ENCODE measurements around the gene CLDN4. TPM values are rescaled to one million over a fixed set of nuclear protein-coding genes. Genes with fewer than 3 reads are reported as not detected.
A peak's percentile ranks its signal among the peaks of the same experiment; 100 is the strongest.
"Not testable (repeated sequence)": the region's sequence is repeated elsewhere in the genome, so short reads cannot be mapped to it uniquely, and the experiment has no call there.

The CLDN4 gene
- total RNA-seq, 2 donors from 2014 or later, result 0.26 TPM; not detected in 1

DNA sequence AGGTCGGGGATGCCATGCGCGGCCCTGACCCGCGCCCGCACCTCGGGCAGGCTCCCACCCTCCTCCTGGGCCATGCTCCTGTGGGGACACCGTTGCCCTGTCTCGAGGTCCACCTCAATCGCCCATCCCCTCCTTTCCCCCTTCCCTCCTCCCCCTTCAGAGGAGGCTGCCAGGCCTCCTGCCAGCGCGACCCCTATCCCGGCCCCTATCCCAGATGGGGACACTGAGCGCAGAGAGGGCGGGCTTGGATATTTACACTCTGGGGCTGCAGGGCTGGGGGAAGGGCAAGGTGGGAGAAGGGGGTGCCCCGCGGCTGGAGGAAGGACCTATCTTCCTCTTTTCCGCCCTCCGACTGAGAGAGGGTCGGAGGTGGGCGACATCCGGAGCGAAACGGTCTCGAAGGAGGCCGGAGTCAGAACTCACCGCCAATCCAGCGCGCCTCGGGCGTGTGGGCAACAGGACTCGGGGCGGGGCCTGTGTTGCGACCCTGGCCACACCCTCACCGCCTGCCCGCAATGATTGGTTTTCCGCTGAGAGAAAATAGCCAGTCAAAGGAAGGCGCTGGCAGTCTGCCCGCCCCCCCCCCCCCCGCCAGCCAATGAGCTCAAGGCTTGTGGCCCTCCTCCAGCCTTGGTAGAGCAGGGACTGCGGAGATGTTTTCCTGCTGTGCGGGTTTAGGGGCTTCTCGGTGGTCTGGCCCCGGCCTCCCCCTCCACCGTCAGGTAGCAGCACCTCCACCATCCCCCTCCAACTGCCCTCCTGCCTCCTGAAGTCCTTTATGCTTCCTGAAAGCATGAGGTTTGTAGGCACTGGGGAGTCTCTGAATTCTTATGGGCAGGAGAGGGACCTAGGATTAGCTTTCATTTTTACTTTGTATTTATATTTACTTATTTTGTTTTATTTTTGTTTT is 11.5 kb downstream of the CLDN4 start, which contains the start of gene METTL27:
Gene METTL27, minus strand, starts transcription at position 450 of the 910 bp plus-strand sequence. Its CDS starts 376 bp downstream, at position 74.
- ATAC-seq (replicated peaks), result peak; percentile 100
- Mint-ChIP-seq H3K9me3 (no peaks in the 10 kb centered on the region), H3K27ac (peak within 1 kb of the TSS; percentile 50), H3K4me3 (peak within 1 kb of the TSS; percentile 73), H3K4me1 (no peaks in the 10 kb centered on the region), H3K36me3 (ENCODE audit: low read depth) (no peaks in the 10 kb centered on the region), H3K27me3 (no peaks in the 10 kb centered on the region)

DNA sequence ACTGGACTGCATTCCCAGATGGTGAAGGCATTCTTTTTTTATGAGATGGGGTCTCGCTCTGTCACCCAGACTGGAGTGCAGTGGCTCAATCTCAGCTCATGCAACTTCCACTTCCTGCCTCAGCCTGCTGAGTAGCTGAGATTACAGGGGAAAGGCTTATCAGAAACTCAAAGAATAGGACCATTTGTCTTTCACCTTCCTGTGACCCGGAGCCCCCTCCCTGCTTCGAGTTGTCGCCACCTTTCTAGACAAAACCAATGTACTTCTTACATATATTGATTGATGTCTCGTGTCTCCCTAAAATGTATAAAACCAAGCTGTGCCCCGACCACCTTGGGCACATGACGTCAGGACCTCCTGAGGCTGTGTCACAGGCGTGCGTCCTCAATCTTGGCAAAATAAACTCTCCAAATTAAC is 13.3 kb downstream of the CLDN4 start:
- Mint-ChIP-seq H3K9me3 (no peaks in the 10 kb centered on the region), H3K36me3 (ENCODE audit: low read depth) (no peaks in the 10 kb centered on the region), H3K27me3 (no peaks in the 10 kb centered on the region), H3K4me3 (no peak overlapping the region), H3K27ac (no peak overlapping the region), H3K4me1 (no peaks in the 10 kb centered on the region)
- no peak for ATAC-seq (replicated peaks)

DNA sequence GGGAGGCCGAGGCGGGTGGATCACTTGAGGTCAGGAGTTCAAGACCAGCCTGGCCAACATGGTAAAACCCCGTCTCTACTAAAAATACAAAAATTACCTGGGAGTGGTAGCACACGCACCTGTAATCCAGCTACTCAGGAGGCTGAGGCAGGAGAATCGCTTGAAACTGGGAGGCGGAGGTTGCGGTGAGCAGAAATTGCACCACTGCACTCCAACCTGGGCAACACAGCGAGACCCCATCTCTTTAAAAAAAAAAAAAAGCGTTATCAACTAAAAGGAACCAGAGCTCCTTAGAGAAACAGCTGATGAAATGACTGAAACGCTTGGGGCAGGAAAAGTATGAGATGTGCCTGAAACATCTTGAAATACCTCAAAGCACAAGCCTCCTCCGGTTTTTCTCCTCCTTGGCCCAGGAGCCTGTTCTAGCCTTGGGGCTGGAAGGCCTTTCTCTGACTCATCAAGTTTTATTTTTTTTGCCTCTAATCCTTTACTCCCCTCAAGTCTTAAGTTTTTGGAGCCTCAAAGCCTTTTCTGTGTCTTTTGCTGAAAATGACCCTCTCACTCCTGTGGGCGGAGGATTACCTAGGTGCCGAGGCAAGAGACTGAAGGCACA is 14.2 kb downstream of the CLDN4 start:
- Mint-ChIP-seq H3K4me1 (no peaks in the 10 kb centered on the region), H3K9me3 (no peaks in the 10 kb centered on the region), H3K27me3 (no peaks in the 10 kb centered on the region), H3K4me3 (no peak overlapping the region), H3K27ac (no peak overlapping the region), H3K36me3 (ENCODE audit: low read depth) (no peaks in the 10 kb centered on the region)
- no peak for ATAC-seq (replicated peaks)

DNA sequence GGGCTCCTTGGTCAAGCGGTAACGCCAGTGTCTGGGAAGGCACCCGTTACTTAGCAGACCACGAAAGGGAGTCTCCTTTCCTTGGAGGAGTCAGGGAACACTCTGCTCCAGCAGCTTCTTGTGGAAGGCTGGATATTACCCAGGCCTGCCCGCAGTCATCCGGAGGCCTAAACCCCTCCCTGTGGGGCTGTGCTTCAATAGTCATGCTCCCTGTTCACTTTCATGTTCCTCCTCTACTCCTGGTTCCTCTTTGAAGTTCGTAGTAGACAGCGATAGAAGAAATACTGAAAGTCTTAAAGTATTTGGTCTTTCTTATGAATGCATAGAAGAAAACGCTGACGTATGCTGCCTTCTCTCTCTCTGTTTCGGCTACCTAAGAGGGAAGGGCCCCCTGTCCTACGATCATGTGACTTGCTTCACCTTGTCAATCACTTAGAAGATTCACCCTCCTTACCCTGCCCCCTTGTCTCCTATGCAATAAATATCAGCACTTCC is 15.0 kb downstream of the CLDN4 start:
- not testable (repeated sequence) for H3K27ac Mint-ChIP-seq; H3K27me3 Mint-ChIP-seq; H3K4me3 Mint-ChIP-seq; H3K4me1 Mint-ChIP-seq; ATAC-seq (replicated peaks); H3K36me3 Mint-ChIP-seq (ENCODE audit: low read depth); H3K9me3 Mint-ChIP-seq

DNA sequence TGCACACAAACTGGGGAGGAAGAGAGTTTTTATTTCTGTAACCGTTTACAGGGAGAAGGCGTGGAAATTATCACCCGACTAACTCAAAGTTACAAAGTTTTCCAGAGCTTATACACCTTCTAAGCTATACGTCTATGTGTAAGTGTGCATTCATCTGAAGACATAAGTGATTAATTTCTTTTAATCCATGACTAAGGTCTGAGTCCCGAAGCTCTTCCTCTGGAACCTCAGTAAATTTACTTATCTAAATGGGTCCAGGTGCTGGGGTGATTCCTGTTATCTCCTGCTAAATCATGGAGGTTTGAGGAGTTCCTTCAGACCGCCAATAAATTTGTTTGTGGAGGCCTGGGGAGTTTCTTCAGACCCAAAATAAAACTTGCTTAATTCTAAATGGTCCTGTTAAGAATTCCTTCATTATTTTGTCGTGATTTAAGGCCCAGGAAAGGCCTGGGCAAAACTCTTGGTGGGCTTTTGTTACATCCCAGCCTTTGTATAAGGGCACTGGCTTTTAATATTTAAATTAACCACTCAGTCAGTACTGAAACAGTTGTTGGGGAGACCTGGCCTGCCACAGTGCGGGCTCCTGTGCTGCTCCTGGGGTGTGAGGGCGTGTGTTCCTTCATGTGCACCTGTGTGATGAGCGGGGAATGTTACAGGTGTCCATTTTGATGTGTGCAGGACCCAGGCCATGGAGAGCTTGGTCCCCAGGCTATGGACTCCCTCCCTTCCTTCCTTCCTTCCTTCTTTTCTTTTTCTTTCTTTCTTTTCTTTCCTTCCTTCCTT is 17.3 kb downstream of the CLDN4 start:
- ATAC-seq (replicated peaks), result no peak
- no peaks in the 10 kb centered on the region for H3K36me3 Mint-ChIP-seq (ENCODE audit: low read depth)
- H3K4me1 Mint-ChIP-seq, result peaks cover 13% of the 10 kb centered on the region
- H3K9me3 Mint-ChIP-seq, result no peaks in the 10 kb centered on the region
- no peaks in the 10 kb centered on the region for H3K27me3 Mint-ChIP-seq
- no peak overlapping the region for H3K4me3 Mint-ChIP-seq
- no peak overlapping the region for H3K27ac Mint-ChIP-seq

DNA sequence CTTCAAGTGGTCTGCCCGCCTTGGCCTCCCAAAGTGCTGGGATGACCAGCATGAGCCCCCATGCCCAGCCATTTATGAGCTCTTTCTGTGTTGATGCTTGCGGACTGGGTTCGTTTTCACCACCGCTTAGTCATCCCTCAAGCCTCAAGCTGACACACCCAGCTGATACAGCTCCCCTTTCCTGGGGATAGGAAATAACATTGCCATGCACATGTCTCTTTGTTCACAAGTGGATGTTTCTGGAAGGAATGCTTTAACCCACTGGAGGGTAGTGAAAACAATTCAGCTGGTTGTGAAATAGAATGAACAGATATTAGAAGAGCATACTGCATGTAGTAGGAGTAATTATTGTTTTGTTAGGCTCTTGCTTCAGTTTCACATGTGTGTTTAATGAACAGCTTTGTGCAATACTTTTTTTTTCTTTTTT is 20.0 kb downstream of the CLDN4 start:
- H3K9me3 Mint-ChIP-seq, result no peaks in the 10 kb centered on the region
- peaks cover 13% of the 10 kb centered on the region for H3K4me1 Mint-ChIP-seq
- peaks cover 7% of the 10 kb centered on the region for H3K27me3 Mint-ChIP-seq
- peak; percentile 28 for ATAC-seq (replicated peaks)
- H3K36me3 Mint-ChIP-seq (ENCODE audit: low read depth), result no peaks in the 10 kb centered on the region
- peak overlapping the region; percentile 54 for H3K4me3 Mint-ChIP-seq
- H3K27ac Mint-ChIP-seq, result peak overlapping the region; percentile 85

DNA sequence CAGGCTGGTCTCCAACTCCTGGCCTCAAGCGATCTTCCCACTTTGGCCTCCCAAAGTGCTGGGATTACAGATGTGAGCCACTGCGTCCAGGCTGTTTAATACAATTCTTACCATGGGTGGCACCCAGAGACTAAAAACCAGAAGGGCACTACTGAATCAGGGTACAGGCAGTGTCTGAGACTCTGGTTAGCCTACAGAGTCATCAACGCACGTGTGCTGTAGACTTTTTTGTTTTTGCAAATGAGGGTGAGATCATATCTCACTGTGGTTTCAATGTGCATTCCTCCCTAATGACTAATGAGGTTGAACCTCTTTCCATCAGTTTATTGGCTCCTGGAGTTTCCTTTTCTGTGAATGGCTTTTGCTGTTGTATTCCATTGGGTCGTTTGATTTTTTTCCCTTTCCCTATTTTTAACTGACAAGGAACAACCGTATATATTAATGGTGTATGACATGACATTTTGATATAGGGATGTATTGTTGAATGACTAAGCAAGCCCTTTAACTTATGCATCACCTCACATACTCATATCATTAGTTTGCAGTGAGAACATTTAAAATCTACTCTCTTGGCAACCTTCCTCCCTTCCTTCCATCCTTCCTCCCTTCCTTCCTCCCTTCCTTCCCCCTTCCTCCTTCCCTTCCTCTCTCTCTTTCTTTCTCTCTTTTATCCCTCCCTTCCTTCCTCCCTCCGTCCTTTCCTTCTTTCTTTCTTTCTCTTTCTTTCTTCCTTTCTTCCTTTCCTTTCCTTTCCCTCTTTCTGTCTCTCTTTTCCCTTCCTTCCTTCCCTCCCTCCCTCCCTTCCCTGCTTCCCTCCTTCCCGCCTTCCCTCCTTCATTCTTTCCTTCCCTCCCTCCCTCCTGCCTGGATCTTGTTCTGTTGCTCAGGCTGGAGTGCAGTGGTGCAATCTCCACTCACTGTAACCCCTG is 20.9 kb downstream of the CLDN4 start:
- Mint-ChIP-seq H3K27ac (peak overlapping the region; percentile 85), H3K9me3 (no peaks in the 10 kb centered on the region), H3K36me3 (ENCODE audit: low read depth) (no peaks in the 10 kb centered on the region), H3K27me3 (peaks cover 10% of the 10 kb centered on the region), H3K4me3 (peak overlapping the region; percentile 54), H3K4me1 (peaks cover 13% of the 10 kb centered on the region)
- ATAC-seq (replicated peaks), result peak; percentile 94

DNA sequence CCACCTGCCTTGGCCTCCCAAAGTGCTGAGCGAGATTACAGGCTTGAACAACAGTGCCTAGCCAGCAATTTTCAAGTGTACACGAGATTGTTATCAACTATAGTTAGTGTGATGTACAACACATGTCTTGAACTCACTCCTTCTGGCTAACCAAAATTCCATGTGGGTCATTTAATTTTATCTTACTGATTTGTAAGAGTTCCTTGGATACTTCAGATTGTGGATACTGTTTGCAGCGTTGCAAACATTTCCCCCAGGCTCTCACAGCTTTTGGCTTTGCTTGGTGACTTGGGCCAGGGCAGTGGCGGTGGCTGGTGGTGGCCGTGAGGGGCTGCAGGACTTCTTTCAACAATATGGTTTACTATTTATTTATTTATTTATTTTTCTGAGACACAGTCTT is 21.7 kb downstream of the CLDN4 start:
- Mint-ChIP-seq H3K4me3 (peak overlapping the region; percentile 54), H3K9me3 (no peaks in the 10 kb centered on the region), H3K27ac (peak overlapping the region; percentile 85), H3K4me1 (peaks cover 13% of the 10 kb centered on the region), H3K27me3 (peaks cover 11% of the 10 kb centered on the region), H3K36me3 (ENCODE audit: low read depth) (no peaks in the 10 kb centered on the region)
- ATAC-seq (replicated peaks), result no peak

DNA sequence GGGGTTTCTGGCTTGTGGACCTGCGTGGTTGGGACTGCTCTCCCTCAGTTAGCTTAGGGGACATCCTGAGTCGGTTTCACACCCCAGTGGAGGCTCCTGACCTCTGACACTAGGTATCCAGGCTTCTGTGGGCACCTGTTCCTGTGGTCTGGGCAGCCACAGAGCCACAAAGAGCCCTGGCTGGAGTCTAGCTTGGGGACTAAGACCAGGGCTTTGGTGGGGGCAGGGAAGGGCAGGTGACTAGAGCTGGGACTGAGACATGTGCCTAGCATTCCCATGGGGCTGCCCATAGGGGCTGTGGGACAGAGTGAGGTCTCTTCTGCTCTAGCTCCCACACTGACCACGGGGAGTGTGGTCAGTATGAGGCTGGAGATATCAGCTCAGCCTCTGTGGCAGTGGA is 26.1 kb downstream of the CLDN4 start:
- Mint-ChIP-seq H3K9me3 (no peaks in the 10 kb centered on the region), H3K27me3 (peaks cover 20% of the 10 kb centered on the region), H3K4me3 (no peak overlapping the region), H3K4me1 (peaks cover 4% of the 10 kb centered on the region), H3K27ac (no peak overlapping the region), H3K36me3 (ENCODE audit: low read depth) (no peaks in the 10 kb centered on the region)
- ATAC-seq (replicated peaks), result no peak

DNA sequence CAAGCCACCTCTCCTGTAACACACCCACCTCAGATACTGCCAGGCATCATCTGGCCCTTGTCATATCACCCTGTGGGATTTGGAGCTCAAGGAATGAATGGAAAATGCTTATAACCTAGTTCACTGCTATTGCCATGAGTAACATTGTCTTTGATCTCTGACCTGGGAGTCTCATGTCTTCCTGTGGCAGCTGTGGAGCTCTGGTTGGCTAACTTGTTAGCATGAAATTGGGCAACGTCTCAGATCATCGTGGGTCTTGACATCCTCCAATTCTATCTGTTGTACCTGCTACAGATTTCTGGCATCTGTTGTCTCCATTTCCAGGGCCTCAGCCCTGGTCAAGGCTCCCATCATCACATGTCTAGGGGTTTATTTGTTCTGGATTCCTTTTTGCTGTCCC is 28.0 kb downstream of the CLDN4 start:
- H3K4me1 Mint-ChIP-seq, result no peaks in the 10 kb centered on the region
- H3K27ac Mint-ChIP-seq, result no peak overlapping the region
- H3K9me3 Mint-ChIP-seq, result no peaks in the 10 kb centered on the region
- peaks cover 16% of the 10 kb centered on the region for H3K27me3 Mint-ChIP-seq
- no peaks in the 10 kb centered on the region for H3K36me3 Mint-ChIP-seq (ENCODE audit: low read depth)
- H3K4me3 Mint-ChIP-seq, result no peak overlapping the region
- ATAC-seq (replicated peaks), result no peak

DNA sequence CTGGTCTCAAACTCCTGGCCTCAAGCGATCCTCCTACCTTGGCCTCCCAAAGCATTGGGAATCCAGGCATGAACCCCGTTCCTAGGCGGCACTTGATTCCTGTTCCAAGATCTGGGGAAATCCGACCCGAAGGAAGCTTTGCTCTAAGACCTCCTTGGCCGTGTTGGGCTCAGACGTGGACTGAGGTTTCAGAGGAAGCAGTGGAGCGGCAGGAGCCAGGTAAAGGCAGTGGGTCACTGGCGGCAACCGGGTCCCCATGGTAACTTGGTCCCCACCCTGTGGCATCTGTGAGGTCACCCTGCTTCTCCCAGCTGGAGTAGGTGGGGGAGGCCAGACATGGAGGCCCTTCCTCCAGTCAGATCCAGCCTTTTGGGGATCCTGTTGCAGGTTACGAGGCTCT is 30.1 kb downstream of the CLDN4 start, which contains the start of gene TMEM270:
Gene TMEM270, plus strand, starts transcription at position 301 of the 400 bp plus-strand sequence. Its CDS starts 36 bp downstream, at position 337.
- Mint-ChIP-seq H3K27ac (no peak within 1 kb of the TSS), H3K27me3 (peaks cover 12% of the 10 kb centered on the region), H3K4me3 (no peak within 1 kb of the TSS), H3K9me3 (no peaks in the 10 kb centered on the region), H3K36me3 (ENCODE audit: low read depth) (no peaks in the 10 kb centered on the region), H3K4me1 (no peaks in the 10 kb centered on the region)
- ATAC-seq (replicated peaks), result no peak

DNA sequence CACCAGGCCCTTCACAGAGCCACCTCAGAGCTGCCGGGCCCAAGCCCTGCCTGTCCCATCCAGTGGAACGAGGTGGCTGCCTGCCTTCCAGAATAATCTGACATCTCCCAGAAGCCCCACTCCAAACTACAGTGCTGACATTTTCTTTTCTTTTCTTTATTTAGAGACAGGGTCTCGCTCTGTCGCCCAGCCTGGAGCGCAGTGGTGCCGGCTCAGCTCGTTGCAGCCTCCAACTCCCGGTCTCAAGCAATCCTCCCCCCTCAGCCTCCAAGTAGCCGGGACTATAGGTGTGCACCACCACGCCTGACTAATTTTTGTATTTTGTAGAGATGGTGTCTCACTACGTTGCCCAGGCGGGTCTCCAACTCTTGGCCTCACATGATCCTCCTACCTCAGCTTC is 30.5 kb downstream of the CLDN4 start:
- no peaks in the 10 kb centered on the region for H3K36me3 Mint-ChIP-seq (ENCODE audit: low read depth)
- no peak overlapping the region for H3K27ac Mint-ChIP-seq
- no peak for ATAC-seq (replicated peaks)
- no peaks in the 10 kb centered on the region for H3K9me3 Mint-ChIP-seq
- no peak overlapping the region for H3K4me3 Mint-ChIP-seq
- no peaks in the 10 kb centered on the region for H3K4me1 Mint-ChIP-seq
- peaks cover 12% of the 10 kb centered on the region for H3K27me3 Mint-ChIP-seq

DNA sequence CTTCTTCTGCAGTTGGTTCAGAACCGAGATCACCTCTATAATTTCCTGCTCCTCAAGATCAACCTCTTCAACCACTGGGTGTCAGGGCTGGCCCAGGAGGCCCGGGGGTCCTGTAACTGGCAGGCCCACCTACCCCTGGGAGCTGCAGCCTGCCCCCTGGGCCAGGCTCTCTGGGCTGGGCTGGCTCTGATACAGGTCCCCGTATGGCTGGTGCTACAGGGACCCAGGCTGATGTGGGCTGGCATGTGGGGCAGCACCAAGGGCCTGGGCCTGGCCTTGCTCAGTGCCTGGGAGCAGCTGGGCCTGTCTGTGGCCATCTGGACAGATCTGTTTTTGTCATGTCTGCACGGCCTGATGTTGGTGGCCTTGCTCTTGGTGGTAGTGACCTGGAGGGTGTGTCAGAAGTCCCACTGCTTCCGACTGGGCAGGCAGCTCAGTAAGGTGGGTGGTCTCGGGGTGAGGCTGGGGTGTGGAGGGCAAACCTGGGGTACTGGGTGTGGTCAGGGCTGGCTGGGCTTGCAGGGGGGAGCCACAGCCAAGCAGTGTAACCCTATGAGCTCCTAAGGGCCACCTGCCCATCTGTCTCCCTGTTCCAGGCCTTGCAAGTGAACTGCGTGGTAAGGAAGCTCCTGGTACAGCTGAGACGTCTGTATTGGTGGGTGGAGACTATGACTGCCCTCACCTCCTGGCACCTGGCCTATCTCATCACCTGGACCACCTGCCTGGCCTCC is 34.4 kb downstream of the CLDN4 start:
- H3K4me1 Mint-ChIP-seq, result no peaks in the 10 kb centered on the region
- H3K27me3 Mint-ChIP-seq, result peaks cover 3% of the 10 kb centered on the region
- no peak for ATAC-seq (replicated peaks)
- no peaks in the 10 kb centered on the region for H3K36me3 Mint-ChIP-seq (ENCODE audit: low read depth)
- H3K4me3 Mint-ChIP-seq, result no peak overlapping the region
- H3K27ac Mint-ChIP-seq, result no peak overlapping the region
- H3K9me3 Mint-ChIP-seq, result no peaks in the 10 kb centered on the region
